Muscle layer of duodenum (tissue), 2 donors: ENCODE results near the gene RAB20.

Experiments
- H3K27ac ChIP-seq: one replicate; pipeline ENCODE4 v1.7.0; 2013; ENCODE audit warnings: mild to moderate bottlenecking, low read length
- H3K27me3 ChIP-seq: one replicate; pipeline ENCODE4 v1.7.0; 2013; ENCODE audit warnings: low read depth, mild to moderate bottlenecking, control low read depth, low read length
- H3K36me3 ChIP-seq, 2 donors: one replicate each; pipeline ENCODE4 v1.7.0; 2013; ENCODE audit warnings: low read length in 2 of 2, control low read depth in 1 of 2, mild to moderate bottlenecking in 1 of 2; ENCODE audit not compliant: insufficient read depth in 2 of 2, control insufficient read depth in 1 of 2
- H3K4me1 ChIP-seq, 2 donors: one replicate each; pipeline ENCODE4 v1.7.0; 2013; ENCODE audit warnings: low read length in 2 of 2, mild to moderate bottlenecking in 2 of 2, control low read depth in 1 of 2, moderate library complexity in 1 of 2; ENCODE audit not compliant: insufficient read depth in 2 of 2, control insufficient read depth in 1 of 2
- H3K4me3 ChIP-seq, 2 donors: one replicate each; pipeline ENCODE4 v1.7.0; 2013; ENCODE audit warnings: low read length in 2 of 2, low read depth in 1 of 2, mild to moderate bottlenecking in 1 of 2
- H3K9me3 ChIP-seq, 2 donors: one replicate each; pipeline ENCODE4 v1.7.0; 2013; ENCODE audit warnings: low read length in 2 of 2, control low read depth in 1 of 2, mild to moderate bottlenecking in 1 of 2; ENCODE audit not compliant: control insufficient read depth in 1 of 2
- donor health status: healthy.

The RAB20 gene

GRCh38 chr13:110589793-110590390 lies 28.4 kb upstream of the RAB20 start:
- H3K4me1 ChIP-seq: no peaks in the 10 kb centered on the region
- H3K27ac ChIP-seq: no peak overlapping the region
- H3K4me3 ChIP-seq: no peak overlapping the region
- no peaks in the 10 kb centered on the region for H3K9me3 ChIP-seq
- H3K27me3 ChIP-seq: no peaks in the 10 kb centered on the region
- no peaks in the 10 kb centered on the region for H3K36me3 ChIP-seq

GRCh38 chr13:110583178-110583865 lies 21.8 kb upstream of the RAB20 start:
- no peaks in the 10 kb centered on the region for H3K9me3 ChIP-seq
- H3K4me1 ChIP-seq: no peaks in the 10 kb centered on the region

GRCh38 chr13:110582421-110582954 lies 21.0 kb upstream of the RAB20 start:
- H3K27me3 ChIP-seq: no peaks in the 10 kb centered on the region
- H3K4me3 ChIP-seq: no peak overlapping the region
- no peak overlapping the region for H3K27ac ChIP-seq
- H3K9me3 ChIP-seq: no peaks in the 10 kb centered on the region
- no peaks in the 10 kb centered on the region for H3K4me1 ChIP-seq
- H3K36me3 ChIP-seq: no peaks in the 10 kb centered on the region

More at GRCh38 chr13:110583178-110583865, 21.8 kb upstream of the RAB20 start:
- H3K27me3 ChIP-seq: no peaks in the 10 kb centered on the region
- H3K27ac ChIP-seq: no peak overlapping the region
- no peaks in the 10 kb centered on the region for H3K36me3 ChIP-seq
- no peak overlapping the region for H3K4me3 ChIP-seq

DNA sequence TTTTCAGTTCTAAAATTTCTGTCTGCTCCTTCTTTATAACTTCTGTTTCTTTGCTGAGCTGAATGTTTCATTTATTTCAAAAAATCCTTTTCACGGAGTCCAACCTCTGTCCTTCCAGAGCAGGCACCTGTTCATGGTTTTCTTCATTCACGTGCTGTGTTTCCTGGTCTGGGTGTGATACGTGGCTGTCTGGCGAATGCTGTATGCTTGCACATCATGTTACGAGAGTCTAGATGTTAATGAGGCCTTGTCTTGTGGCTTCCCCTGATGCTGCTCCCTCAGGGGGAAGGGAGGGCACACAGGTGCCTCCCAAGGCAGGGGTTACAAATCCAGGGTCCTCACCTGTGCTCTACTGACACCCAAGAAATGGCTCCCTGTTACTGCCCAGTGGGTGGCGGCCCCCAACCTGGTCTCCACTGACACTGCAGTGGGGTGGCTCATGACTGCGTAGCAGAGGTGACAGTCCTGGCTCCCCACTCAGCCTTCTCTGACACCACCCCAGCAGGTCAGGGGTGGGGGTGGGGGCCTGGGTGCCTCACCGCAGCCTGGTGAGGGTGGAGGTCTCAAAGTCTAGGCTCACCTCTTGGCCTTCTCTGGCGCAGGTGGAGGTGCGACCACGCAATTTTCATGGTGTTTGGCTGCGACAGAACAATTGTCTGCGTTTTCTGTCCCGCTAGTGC lies 20.1 kb upstream of the RAB20 start:
- Histone ChIP-seq H3K27ac (no peak overlapping the region), H3K9me3 (no peaks in the 10 kb centered on the region)

DNA sequence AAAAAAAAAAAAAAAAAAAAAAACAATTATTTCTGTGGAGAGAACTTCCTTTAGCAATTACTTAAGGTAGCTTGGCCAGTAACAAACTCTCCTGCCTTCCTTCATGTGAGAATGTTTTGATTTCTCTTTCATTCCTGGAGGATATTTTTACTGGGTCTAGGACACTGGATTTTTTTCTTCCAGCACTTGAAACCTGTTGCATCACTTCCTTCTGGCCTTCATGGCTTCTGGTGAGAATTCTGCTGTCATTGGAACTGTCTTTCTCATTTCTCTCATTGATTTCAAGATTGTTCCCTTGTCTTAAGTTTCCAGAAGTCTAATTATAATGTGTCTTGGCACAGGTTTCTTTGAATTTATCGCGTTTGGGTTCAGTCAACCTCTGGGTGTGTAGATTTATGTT lies 19.3 kb upstream of the RAB20 start:
- Histone ChIP-seq H3K27ac (no peak overlapping the region), H3K27me3 (no peaks in the 10 kb centered on the region), H3K9me3 (no peaks in the 10 kb centered on the region), H3K4me3 (no peak overlapping the region), H3K36me3 (no peaks in the 10 kb centered on the region), H3K4me1 (no peaks in the 10 kb centered on the region)

More for the DNA sequence above, 20.1 kb upstream of the RAB20 start:
- H3K4me3 ChIP-seq: no peak overlapping the region
- no peaks in the 10 kb centered on the region for H3K27me3 ChIP-seq
- H3K4me1 ChIP-seq: no peaks in the 10 kb centered on the region
- no peaks in the 10 kb centered on the region for H3K36me3 ChIP-seq

DNA sequence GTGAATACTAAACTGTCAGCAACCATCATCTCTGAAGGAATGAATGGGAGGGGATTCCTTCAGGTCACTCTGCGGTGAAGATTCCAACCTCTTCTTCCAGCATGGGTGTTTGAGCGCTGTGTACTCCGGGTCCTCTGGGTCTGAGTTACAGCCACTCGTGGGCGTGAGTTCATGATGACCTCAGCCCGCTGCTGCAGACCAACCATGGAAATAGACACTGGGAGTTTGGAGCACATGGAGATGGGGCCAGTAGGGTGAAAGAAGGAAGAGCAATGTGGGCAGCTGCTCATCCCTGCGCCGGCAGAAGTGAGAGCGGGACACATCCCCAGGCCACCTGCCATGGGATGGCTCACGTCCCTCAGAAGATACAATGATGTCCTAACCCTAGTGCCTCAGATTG lies 16.8 kb upstream of the RAB20 start:
- H3K9me3 ChIP-seq: no peaks in the 10 kb centered on the region
- no peak overlapping the region for H3K4me3 ChIP-seq
- no peaks in the 10 kb centered on the region for H3K27me3 ChIP-seq
- no peaks in the 10 kb centered on the region for H3K36me3 ChIP-seq
- H3K4me1 ChIP-seq: no peaks in the 10 kb centered on the region
- no peak overlapping the region for H3K27ac ChIP-seq

- H3K4me1 ChIP-seq: no peaks in the 10 kb centered on the region
- no peaks in the 10 kb centered on the region for H3K36me3 ChIP-seq
- H3K27me3 ChIP-seq: no peaks in the 10 kb centered on the region
- no peak overlapping the region for H3K27ac ChIP-seq
- no peak overlapping the region for H3K4me3 ChIP-seq
- no peaks in the 10 kb centered on the region for H3K9me3 ChIP-seq
Measured at GRCh38 chr13:110576736-110577476, 15.4 kb upstream of the RAB20 start.

- H3K9me3 ChIP-seq: no peaks in the 10 kb centered on the region
- no peak overlapping the region for H3K27ac ChIP-seq
Measured at GRCh38 chr13:110576070-110576394, 14.5 kb upstream of the RAB20 start.

DNA sequence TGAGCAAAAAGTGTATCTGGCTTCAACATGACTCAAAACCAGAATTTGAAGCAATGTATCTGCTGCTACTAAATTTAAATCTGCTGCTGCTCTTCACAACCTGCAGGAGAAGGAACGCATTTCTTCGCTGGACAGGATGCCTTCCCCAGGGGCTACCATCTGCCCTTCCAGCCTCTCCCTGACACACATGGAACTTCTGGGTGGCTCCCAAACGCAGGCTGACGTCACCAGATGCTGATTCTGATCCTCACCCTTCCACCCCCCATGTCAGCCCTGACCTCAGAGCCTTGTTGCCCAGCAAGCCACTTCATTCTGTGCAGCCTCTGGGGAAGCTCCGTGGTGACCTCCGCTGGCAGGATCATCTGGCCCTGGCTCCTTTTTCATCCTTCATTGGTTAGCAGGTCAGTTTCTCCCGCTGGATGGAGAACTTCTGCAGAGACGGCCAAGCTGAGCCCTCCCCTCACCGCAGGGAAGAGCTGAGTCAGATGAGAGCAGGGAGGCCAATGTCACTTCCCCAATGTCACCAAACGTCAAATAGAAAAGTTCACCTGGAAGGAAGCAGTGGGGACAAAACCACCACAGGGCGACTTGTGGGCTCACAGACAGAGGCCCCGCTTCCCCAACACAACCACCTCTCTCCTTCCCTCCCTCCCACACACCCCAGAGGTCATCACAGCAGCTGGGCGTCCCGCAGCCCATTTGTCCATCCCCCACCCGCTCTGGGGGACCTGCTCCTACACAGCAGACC lies 14.0 kb upstream of the RAB20 start:
- Histone ChIP-seq H3K27me3 (no peaks in the 10 kb centered on the region), H3K36me3 (no peaks in the 10 kb centered on the region), H3K4me1 (no peaks in the 10 kb centered on the region), H3K4me3 (no peak overlapping the region), H3K9me3 (no peaks in the 10 kb centered on the region), H3K27ac (no peak overlapping the region)

More at GRCh38 chr13:110576070-110576394, 14.5 kb upstream of the RAB20 start:
- Histone ChIP-seq H3K4me3 (no peak overlapping the region), H3K27me3 (no peaks in the 10 kb centered on the region), H3K4me1 (no peaks in the 10 kb centered on the region), H3K36me3 (no peaks in the 10 kb centered on the region)

GRCh38 chr13:110574161-110574560 lies 12.6 kb upstream of the RAB20 start:
- H3K27me3 ChIP-seq: no peaks in the 10 kb centered on the region
- no peak overlapping the region for H3K4me3 ChIP-seq
- H3K4me1 ChIP-seq: no peaks in the 10 kb centered on the region
- no peak overlapping the region for H3K27ac ChIP-seq
- no peaks in the 10 kb centered on the region for H3K36me3 ChIP-seq
- no peaks in the 10 kb centered on the region for H3K9me3 ChIP-seq

DNA sequence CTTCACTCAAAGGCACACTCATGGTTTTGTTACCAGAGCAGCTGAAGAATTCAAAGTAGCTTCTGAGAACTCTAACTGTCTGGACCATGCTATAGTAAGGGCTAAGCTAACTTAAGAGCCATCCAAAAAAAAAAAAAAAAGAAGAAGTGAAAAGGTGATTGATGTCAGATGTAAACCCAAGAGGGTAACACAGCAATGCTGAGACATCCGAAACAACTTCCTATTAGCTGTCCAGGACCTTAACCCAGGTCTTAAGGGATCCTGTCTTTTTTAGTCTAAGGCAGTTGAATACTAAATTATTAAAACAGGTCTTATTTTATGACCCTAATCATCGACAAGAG lies 11.2 kb upstream of the RAB20 start:
- H3K36me3 ChIP-seq: no peaks in the 10 kb centered on the region
- H3K27me3 ChIP-seq: no peaks in the 10 kb centered on the region
- no peaks in the 10 kb centered on the region for H3K9me3 ChIP-seq
- no peak overlapping the region for H3K27ac ChIP-seq
- H3K4me3 ChIP-seq: no peak overlapping the region
- no peaks in the 10 kb centered on the region for H3K4me1 ChIP-seq
